GM23338 (cell line): ENCODE data around the gene ADAMTS5. TPM values are rescaled to one million over a fixed set of nuclear protein-coding genes. Genes with fewer than 3 reads are reported as not detected.

ENCODE experiments used
- ATAC-seq: fragments of 200-7000 bp; cut with Tn5 transposase; 3 replicates; pipeline ENCODE4 v1.9.1; 2020
- DNase-seq: peaks from one replicate; pipeline ENCODE4 v3.0.0-alpha.2; 2015; ENCODE audit warnings: low spot score
- H2AFZ ChIP-seq: fragments of 200-600 bp; sonication (generic); 2 replicates; pipeline ENCODE4 v1.8.0; 2016; ENCODE audit warnings: antibody characterized with exemption, mild to moderate bottlenecking, moderate library complexity
- H3F3A ChIP-seq: fragments of 200-600 bp; sonication (generic); replicated peaks from 2 replicates; pipeline ENCODE4 v1.8.0; 2017; ENCODE audit warnings: antibody characterized with exemption, mixed run types, low read depth
- H3K27ac ChIP-seq: fragments of 200-600 bp; sonication (generic); 2 replicates; pipeline ENCODE4 v1.6.1; 2016; ENCODE audit warnings: low read depth
- H3K27me3 ChIP-seq: fragments of 200-600 bp; sonication (generic); 2 replicates; pipeline ENCODE4 v1.8.0; 2016; ENCODE audit warnings: mild to moderate bottlenecking, mixed run types, moderate library complexity; ENCODE audit not compliant: insufficient read depth
- H3K36me3 ChIP-seq: fragments of 200-600 bp; sonication (generic); 2 replicates; pipeline ENCODE4 v1.8.0; 2016; ENCODE audit warnings: mild to moderate bottlenecking; ENCODE audit not compliant: insufficient read depth
- H3K4me1 ChIP-seq: fragments of 200-600 bp; sonication (generic); 2 replicates; pipeline ENCODE4 v1.8.0; 2016; ENCODE audit warnings: mild to moderate bottlenecking, moderate library complexity; ENCODE audit not compliant: insufficient read depth
- H3K4me2 ChIP-seq: fragments of 200-600 bp; sonication (generic); 2 replicates; pipeline ENCODE4 v1.7.1; 2017; ENCODE audit warnings: mixed run types
- H3K4me3 ChIP-seq: fragments of 200-600 bp; sonication (generic); 2 replicates; pipeline ENCODE4 v1.6.1; 2016; ENCODE audit warnings: mixed run types
- H3K79me2 ChIP-seq: fragments of 200-600 bp; sonication (generic); replicated peaks from 2 replicates; pipeline ENCODE4 v1.8.0; 2017; ENCODE audit warnings: mild to moderate bottlenecking; ENCODE audit not compliant: insufficient read depth
- H3K9me2 ChIP-seq: fragments of 200-600 bp; sonication (generic); 2 replicates; pipeline ENCODE4 v1.8.0; 2017; ENCODE audit not compliant: insufficient read depth
- H4K20me1 ChIP-seq: fragments of 200-600 bp; sonication (generic); replicated peaks from 2 replicates; pipeline ENCODE4 v1.8.0; 2017; ENCODE audit warnings: mild to moderate bottlenecking; ENCODE audit not compliant: insufficient read depth
- H3K27ac Mint-ChIP-seq: 2 replicates; pipeline ENCODE4 v1.8.0; 2020; ENCODE audit warnings: inconsistent platforms, mild to moderate bottlenecking, moderate library complexity, mixed read lengths
- H3K27me3 Mint-ChIP-seq: 3 replicates; pipeline ENCODE4 v1.8.0; 2022; ENCODE audit warnings: low read depth, mild to moderate bottlenecking, moderate library complexity, mixed read lengths, inconsistent platforms; ENCODE audit not compliant: insufficient read depth, poor library complexity
- H3K36me3 Mint-ChIP-seq: 3 replicates; pipeline ENCODE4 v1.8.0; 2021; ENCODE audit warnings: low read depth, mild to moderate bottlenecking, inconsistent platforms, moderate library complexity, mixed read lengths
- H3K4me1 Mint-ChIP-seq: 3 replicates; pipeline ENCODE4 v1.8.0; 2020; ENCODE audit warnings: mild to moderate bottlenecking, inconsistent platforms, mixed read lengths
- H3K4me3 Mint-ChIP-seq: 3 replicates; pipeline ENCODE4 v1.8.0; 2021; ENCODE audit warnings: moderate library complexity, mild to moderate bottlenecking, inconsistent platforms, mixed read lengths
- H3K9me3 Mint-ChIP-seq: 3 replicates; pipeline ENCODE4 v1.8.0; 2020; ENCODE audit warnings: moderate library complexity, mild to moderate bottlenecking, inconsistent platforms, mixed read lengths
- EZH2 ChIP-seq: fragments of 200-600 bp; sonication (generic); IDR thresholded peaks from one replicate; pipeline ENCODE4 v1.8.0; 2017; ENCODE audit warnings: antibody characterized with exemption, mild to moderate bottlenecking, low read depth; ENCODE audit not compliant: unreplicated experiment
- EZH2phosphoT487 ChIP-seq: fragments of 200-600 bp; sonication (generic); IDR thresholded peaks from one replicate; pipeline ENCODE4 v1.8.1; 2018; ENCODE audit warnings: antibody characterized with exemption; ENCODE audit not compliant: unreplicated experiment
- JUNB ChIP-seq: IDR thresholded peaks from one replicate; pipeline ENCODE4 v1.6.1; 2016; ENCODE audit warnings: antibody characterized with exemption; ENCODE audit not compliant: unreplicated experiment
- NANOG ChIP-seq: IDR thresholded peaks from 2 replicates; pipeline ENCODE4 v1.6.1; 2016; ENCODE audit warnings: antibody characterized with exemption, borderline replicate concordance
- POLR2AphosphoS5 ChIP-seq: IDR thresholded peaks from 2 replicates; pipeline ENCODE4 v1.6.1; 2016; ENCODE audit warnings: antibody characterized with exemption, low read depth
- ZNF462 ChIP-seq: fragments of 250-450 bp; sonication (Bioruptor Pico); IDR thresholded peaks from 2 replicates; pipeline ENCODE4 v1.5.0; 2020; ENCODE audit warnings: mild to moderate bottlenecking, moderate library complexity
- polyA plus RNA-seq: library from polyadenylated mRNA; unstranded; fragments of >200 nt; fragmentation: Nextera tagmentation; extraction: Ambion mirVana; gene quantifications from 2 replicates; pipeline ENCODE4 v1.2.1, GENCODE V29; 2016
- total RNA-seq: library from RNA; depleted of rRNA; stranded (reverse); fragments of >200 nt; shearing (Covaris generic); gene quantifications from 2 replicates; pipeline ENCODE4 v1.2.3, GENCODE V29; 2014

Gene ADAMTS5
- total and polyA plus RNA-seq, 2 experiments from 2014 or later: 0.21 to 0.32 TPM

- TF ChIP-seq ZNF462 (CRISPR knock-in tag): no peak
- TF ChIP-seq POLR2AphosphoS5: no peak
Observed at GRCh38 chr21:26945916-26946675, 20.8 kb downstream of the ADAMTS5 start (continued).

- no peak overlapping the region for H3K27ac ChIP-seq
- no peaks in the 10 kb centered on the region for H3K79me2 ChIP-seq
- no peaks in the 10 kb centered on the region for H3K36me3 ChIP-seq
- H3K9me2 ChIP-seq: no peaks in the 10 kb centered on the region
- Mint-ChIP-seq H3K27ac (no peak overlapping the region), H3K9me3 (no peaks in the 10 kb centered on the region), H3K36me3 (no peaks in the 10 kb centered on the region), H3K4me1 (peaks cover 25% of the 10 kb centered on the region), H3K4me3 (no peak overlapping the region), H3K27me3 (peaks cover 2% of the 10 kb centered on the region)
- DNase-seq (no peak), ATAC-seq (no peak)
- H3F3A ChIP-seq: no peaks in the 10 kb centered on the region
- peaks cover 28% of the 10 kb centered on the region for H3K4me1 ChIP-seq
- H3K4me3 ChIP-seq: no peak overlapping the region
- H3K27me3 ChIP-seq: peaks cover 36% of the 10 kb centered on the region; the same call in 1 of the 2 replicates
- H4K20me1 ChIP-seq: no peaks in the 10 kb centered on the region
- no peak overlapping the region for H2AFZ ChIP-seq
- no peak overlapping the region for H3K4me2 ChIP-seq
- TF ChIP-seq EZH2phosphoT487 (no peak), EZH2 (no peak), JUNB (no peak), NANOG (no peak), ZNF462 (CRISPR knock-in tag) (no peak), POLR2AphosphoS5 (no peak)
Observed at GRCh38 chr21:26943921-26944320, 23.0 kb downstream of the ADAMTS5 start.
